ENCODE measurements around the gene LEFTY1.

- TF ChIP-seq CTCF (conservative IDR thresholded peaks at IDR 0.05; ENCODE audit: low read length) (no peak), EZH2phosphoT487 (IDR thresholded peaks at IDR 0.05; ENCODE audit: borderline replicate concordance) (no peak)
These were observed 48.7 kb downstream of the LEFTY1 start for GRCh38 chr1:225840223-225840610.

All from Loucy (cell line).